H1 (cell line): Measurements from ENCODE around the gene NDUFB6. TPM values are rescaled to one million over a fixed set of nuclear protein-coding genes. Genes with fewer than 3 reads are reported as not detected.

Experiments
- ASH2L ChIP-seq: fragments of 200-600, 300-600 bp; sonication (generic); IDR thresholded peaks from one replicate; pipeline ENCODE4 v1.7.1; 2017; ENCODE audit warnings: low read length
- BACH1 ChIP-seq: IDR thresholded peaks from 2 replicates; pipeline ENCODE4 v1.6.1; 2012; ENCODE audit warnings: low read length, improper control_type of control experiment
- FOSL1 ChIP-seq: IDR thresholded peaks from 2 replicates; pipeline ENCODE4 v1.6.1; 2011; ENCODE audit warnings: mild to moderate bottlenecking, low read depth, low read length, moderate library complexity; ENCODE audit not compliant: insufficient read depth
- JUND ChIP-seq: IDR thresholded peaks from 2 replicates; pipeline ENCODE4 v1.6.1; 2011; ENCODE audit warnings: mild to moderate bottlenecking, improper control_type of control experiment, low read length
- KDM4A ChIP-seq: IDR thresholded peaks from one replicate; pipeline ENCODE4 v1.7.1; 2012; ENCODE audit warnings: low read depth, mild to moderate bottlenecking, moderate library complexity, low read length, inconsistent platforms; ENCODE audit not compliant: severe bottlenecking
- SAP30 ChIP-seq: fragments of 300-600 bp; sonication (generic); IDR thresholded peaks from 2 replicates; pipeline ENCODE4 v1.7.1; 2012; ENCODE audit warnings: low read length, moderate library complexity, mild to moderate bottlenecking, inconsistent platforms; ENCODE audit not compliant: insufficient read depth, insufficient replicate concordance
- SIX5 ChIP-seq: IDR thresholded peaks from 2 replicates; pipeline ENCODE4 v1.6.1; 2011; ENCODE audit warnings: mild to moderate bottlenecking, low read depth, low read length
- polyA plus RNA-seq, 7 experiments: library from polyadenylated mRNA; depleted of rRNA in 3 of 7; stranded (reverse) in 5 of 7; unstranded in 2 of 7; fragments of >200 nt in 5 of 7; fragments of 200-250 nt in 2 of 7; gene quantifications; 1 replicate in 5 of 7; 2 replicates in 1 of 7; 4 replicates in 1 of 7; pipeline versions ENCODE4 v1.2.1 to v1.2.3, GENCODE V29; 2011 to 2013; ENCODE audit warnings: missing spikeins in 2 of 7, mixed read lengths in 2 of 7
- total RNA-seq: library from RNA; stranded (reverse); fragmentation: NEBNext Ultra II Directional; extraction: Animal tissue kit (Norgen Biotek cat#: 25700); gene quantifications from 2 replicates; pipeline ENCODE4 v1.2.1, GENCODE V29; 2021
- TF ChIP-seq, protein P1 (sequence below): fragments of 300-600 bp; sonication (generic); IDR thresholded peaks from 2 replicates; pipeline ENCODE4 v1.7.1; 2012; ENCODE audit warnings: low read length, moderate library complexity, mild to moderate bottlenecking, inconsistent platforms; ENCODE audit not compliant: insufficient replicate concordance

Gene NDUFB6
- total and polyA plus RNA-seq, 2 of the 8 experiments (the other 6 are each of a cell fraction or from before 2014, with no cell fraction given): 55.8 to 61.4 TPM

DNA sequence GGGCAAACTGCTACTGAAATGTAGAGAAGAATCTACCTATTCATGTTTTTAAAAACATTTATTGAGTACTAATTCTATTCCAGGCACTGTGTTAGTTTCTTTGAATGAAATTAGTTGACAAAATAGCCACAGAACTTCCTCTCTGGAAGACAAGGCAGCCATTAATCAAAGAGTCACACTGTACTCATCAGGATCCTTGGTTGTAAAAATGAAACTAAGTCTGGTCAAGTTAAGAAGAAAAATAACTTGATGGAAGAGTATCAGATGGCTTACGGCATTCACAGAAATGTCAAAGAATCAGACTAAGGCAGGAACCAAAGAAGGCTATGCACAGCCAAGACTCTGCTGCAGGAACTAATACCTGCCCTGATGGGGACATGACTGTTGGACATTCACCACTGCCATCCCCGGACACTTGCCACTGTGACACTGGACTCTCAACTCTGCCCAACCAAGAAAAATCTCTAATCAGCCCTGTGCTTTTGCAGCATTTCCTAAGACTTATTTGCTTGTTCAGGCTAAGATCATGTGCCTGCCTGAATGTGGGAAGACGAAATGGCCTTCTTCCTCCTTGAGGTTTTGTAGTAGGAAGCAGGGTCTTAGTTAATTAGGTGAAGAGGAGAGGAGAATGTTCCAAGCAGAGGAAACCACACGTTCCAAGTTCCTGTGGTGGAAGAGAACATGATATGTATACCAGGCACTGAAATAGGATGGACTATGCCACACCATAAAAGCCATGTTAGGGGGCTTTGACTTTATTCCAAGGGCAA lies 23.3 kb upstream of the NDUFB6 start (continued):
- TF ChIP-seq, protein P1, sequence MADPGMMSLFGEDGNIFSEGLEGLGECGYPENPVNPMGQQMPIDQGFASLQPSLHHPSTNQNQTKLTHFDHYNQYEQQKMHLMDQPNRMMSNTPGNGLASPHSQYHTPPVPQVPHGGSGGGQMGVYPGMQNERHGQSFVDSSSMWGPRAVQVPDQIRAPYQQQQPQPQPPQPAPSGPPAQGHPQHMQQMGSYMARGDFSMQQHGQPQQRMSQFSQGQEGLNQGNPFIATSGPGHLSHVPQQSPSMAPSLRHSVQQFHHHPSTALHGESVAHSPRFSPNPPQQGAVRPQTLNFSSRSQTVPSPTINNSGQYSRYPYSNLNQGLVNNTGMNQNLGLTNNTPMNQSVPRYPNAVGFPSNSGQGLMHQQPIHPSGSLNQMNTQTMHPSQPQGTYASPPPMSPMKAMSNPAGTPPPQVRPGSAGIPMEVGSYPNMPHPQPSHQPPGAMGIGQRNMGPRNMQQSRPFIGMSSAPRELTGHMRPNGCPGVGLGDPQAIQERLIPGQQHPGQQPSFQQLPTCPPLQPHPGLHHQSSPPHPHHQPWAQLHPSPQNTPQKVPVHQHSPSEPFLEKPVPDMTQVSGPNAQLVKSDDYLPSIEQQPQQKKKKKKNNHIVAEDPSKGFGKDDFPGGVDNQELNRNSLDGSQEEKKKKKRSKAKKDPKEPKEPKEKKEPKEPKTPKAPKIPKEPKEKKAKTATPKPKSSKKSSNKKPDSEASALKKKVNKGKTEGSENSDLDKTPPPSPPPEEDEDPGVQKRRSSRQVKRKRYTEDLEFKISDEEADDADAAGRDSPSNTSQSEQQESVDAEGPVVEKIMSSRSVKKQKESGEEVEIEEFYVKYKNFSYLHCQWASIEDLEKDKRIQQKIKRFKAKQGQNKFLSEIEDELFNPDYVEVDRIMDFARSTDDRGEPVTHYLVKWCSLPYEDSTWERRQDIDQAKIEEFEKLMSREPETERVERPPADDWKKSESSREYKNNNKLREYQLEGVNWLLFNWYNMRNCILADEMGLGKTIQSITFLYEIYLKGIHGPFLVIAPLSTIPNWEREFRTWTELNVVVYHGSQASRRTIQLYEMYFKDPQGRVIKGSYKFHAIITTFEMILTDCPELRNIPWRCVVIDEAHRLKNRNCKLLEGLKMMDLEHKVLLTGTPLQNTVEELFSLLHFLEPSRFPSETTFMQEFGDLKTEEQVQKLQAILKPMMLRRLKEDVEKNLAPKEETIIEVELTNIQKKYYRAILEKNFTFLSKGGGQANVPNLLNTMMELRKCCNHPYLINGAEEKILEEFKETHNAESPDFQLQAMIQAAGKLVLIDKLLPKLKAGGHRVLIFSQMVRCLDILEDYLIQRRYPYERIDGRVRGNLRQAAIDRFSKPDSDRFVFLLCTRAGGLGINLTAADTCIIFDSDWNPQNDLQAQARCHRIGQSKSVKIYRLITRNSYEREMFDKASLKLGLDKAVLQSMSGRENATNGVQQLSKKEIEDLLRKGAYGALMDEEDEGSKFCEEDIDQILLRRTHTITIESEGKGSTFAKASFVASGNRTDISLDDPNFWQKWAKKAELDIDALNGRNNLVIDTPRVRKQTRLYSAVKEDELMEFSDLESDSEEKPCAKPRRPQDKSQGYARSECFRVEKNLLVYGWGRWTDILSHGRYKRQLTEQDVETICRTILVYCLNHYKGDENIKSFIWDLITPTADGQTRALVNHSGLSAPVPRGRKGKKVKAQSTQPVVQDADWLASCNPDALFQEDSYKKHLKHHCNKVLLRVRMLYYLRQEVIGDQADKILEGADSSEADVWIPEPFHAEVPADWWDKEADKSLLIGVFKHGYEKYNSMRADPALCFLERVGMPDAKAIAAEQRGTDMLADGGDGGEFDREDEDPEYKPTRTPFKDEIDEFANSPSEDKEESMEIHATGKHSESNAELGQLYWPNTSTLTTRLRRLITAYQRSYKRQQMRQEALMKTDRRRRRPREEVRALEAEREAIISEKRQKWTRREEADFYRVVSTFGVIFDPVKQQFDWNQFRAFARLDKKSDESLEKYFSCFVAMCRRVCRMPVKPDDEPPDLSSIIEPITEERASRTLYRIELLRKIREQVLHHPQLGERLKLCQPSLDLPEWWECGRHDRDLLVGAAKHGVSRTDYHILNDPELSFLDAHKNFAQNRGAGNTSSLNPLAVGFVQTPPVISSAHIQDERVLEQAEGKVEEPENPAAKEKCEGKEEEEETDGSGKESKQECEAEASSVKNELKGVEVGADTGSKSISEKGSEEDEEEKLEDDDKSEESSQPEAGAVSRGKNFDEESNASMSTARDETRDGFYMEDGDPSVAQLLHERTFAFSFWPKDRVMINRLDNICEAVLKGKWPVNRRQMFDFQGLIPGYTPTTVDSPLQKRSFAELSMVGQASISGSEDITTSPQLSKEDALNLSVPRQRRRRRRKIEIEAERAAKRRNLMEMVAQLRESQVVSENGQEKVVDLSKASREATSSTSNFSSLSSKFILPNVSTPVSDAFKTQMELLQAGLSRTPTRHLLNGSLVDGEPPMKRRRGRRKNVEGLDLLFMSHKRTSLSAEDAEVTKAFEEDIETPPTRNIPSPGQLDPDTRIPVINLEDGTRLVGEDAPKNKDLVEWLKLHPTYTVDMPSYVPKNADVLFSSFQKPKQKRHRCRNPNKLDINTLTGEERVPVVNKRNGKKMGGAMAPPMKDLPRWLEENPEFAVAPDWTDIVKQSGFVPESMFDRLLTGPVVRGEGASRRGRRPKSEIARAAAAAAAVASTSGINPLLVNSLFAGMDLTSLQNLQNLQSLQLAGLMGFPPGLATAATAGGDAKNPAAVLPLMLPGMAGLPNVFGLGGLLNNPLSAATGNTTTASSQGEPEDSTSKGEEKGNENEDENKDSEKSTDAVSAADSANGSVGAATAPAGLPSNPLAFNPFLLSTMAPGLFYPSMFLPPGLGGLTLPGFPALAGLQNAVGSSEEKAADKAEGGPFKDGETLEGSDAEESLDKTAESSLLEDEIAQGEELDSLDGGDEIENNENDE: no peak
- no peak for TF ChIP-seq BACH1
- no peak for TF ChIP-seq SAP30
- no peak for TF ChIP-seq ASH2L
- no peak for TF ChIP-seq JUND
- no peak for TF ChIP-seq FOSL1
- TF ChIP-seq KDM4A: no peak
- no peak for TF ChIP-seq SIX5
